HG03139 (cell line): ENCODE measurements around the gene WDFY3.
"Not testable (repeated sequence)": the region's sequence is repeated elsewhere in the genome, so short reads cannot be mapped to it uniquely, and the experiment has no call there.

Experiments
- ATAC-seq: cut with Tn5 transposase; IDR thresholded peaks from one replicate; pipeline ENCODE4 v1.9.1; 2021; ENCODE audit not compliant: unreplicated experiment

WDFY3 gene

GRCh38 chr4:84722720-84723119 lies 243.8 kb downstream of the WDFY3 start:
- ATAC-seq = no peak

GRCh38 chr4:84719115-84719514 lies 247.4 kb downstream of the WDFY3 start:
- no peak for ATAC-seq

GRCh38 chr4:84718699-84719098 lies 247.8 kb downstream of the WDFY3 start:
- ATAC-seq = no peak

GRCh38 chr4:84710548-84710947 lies 255.9 kb downstream of the WDFY3 start:
- no peak for ATAC-seq

GRCh38 chr4:84708406-84709135 lies 257.9 kb downstream of the WDFY3 start:
- no peak for ATAC-seq

- ATAC-seq = no peak
Measured at GRCh38 chr4:84706286-84706685, 260.2 kb downstream of the WDFY3 start.

- no peak for ATAC-seq
Measured at GRCh38 chr4:84699001-84699671, 267.4 kb downstream of the WDFY3 start.

GRCh38 chr4:84697615-84698201 lies 268.8 kb downstream of the WDFY3 start:
- ATAC-seq = no peak

- ATAC-seq = no peak
Measured at GRCh38 chr4:84697159-84697558, 269.3 kb downstream of the WDFY3 start.

- no peak for ATAC-seq
Measured at GRCh38 chr4:84691800-84692199, 274.7 kb downstream of the WDFY3 start.

GRCh38 chr4:84691170-84691691 lies 275.3 kb downstream of the WDFY3 start:
- ATAC-seq = no peak

GRCh38 chr4:84690481-84690880 lies 276.0 kb downstream of the WDFY3 start:
- no peak for ATAC-seq

GRCh38 chr4:84689197-84689596 lies 277.3 kb downstream of the WDFY3 start:
- no peak for ATAC-seq

- ATAC-seq = no peak
Measured at GRCh38 chr4:84688605-84689004, 277.9 kb downstream of the WDFY3 start.

GRCh38 chr4:84685105-84685504 lies 281.4 kb downstream of the WDFY3 start:
- ATAC-seq = no peak

- no peak for ATAC-seq
Measured at GRCh38 chr4:84684361-84684760, 282.1 kb downstream of the WDFY3 start.

GRCh38 chr4:84683064-84683850 lies 283.2 kb downstream of the WDFY3 start:
- ATAC-seq = no peak

- not testable (repeated sequence) for ATAC-seq
Measured at GRCh38 chr4:84682661-84683060, 283.8 kb downstream of the WDFY3 start.

- no peak for ATAC-seq
Measured at GRCh38 chr4:84681486-84682274, 284.8 kb downstream of the WDFY3 start.

- no peak for ATAC-seq
Measured at GRCh38 chr4:84680956-84681355, 285.5 kb downstream of the WDFY3 start.
